NB4 (cell line): ENCODE results near the gene EEA1.

Source experiments
- POLR2A ChIP-seq: IDR thresholded peaks from 2 replicates; pipeline ENCODE4 v1.6.1; 2011; ENCODE audit warnings: mild to moderate bottlenecking; ENCODE audit not compliant: insufficient read length; ENCODE audit errors: extremely low read depth
- TF ChIP-seq, protein P1 (sequence below): IDR thresholded peaks from one replicate; pipeline ENCODE4 v1.5.1; 2012; ENCODE audit warnings: low read depth, low read length

DNA sequence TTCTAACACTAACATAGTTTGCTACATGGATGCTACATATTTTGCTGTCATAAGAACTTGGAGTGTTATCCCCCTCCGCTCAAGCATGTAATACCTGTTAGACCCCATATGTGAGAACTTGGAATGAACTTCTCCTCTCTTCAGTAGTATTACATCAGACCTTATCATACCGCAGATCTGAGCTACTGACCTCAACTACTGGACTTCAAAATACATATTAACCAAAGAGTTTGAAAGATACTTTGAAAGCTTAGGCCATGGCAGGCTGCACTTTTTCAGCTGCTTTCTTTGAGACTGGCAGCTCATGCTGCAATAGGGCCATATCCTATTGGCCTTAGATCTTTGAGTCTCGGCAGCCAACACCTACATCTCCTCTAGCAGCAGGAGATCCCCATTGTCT, 74.8 kb downstream of the EEA1 start:
- TF ChIP-seq, protein P1, sequence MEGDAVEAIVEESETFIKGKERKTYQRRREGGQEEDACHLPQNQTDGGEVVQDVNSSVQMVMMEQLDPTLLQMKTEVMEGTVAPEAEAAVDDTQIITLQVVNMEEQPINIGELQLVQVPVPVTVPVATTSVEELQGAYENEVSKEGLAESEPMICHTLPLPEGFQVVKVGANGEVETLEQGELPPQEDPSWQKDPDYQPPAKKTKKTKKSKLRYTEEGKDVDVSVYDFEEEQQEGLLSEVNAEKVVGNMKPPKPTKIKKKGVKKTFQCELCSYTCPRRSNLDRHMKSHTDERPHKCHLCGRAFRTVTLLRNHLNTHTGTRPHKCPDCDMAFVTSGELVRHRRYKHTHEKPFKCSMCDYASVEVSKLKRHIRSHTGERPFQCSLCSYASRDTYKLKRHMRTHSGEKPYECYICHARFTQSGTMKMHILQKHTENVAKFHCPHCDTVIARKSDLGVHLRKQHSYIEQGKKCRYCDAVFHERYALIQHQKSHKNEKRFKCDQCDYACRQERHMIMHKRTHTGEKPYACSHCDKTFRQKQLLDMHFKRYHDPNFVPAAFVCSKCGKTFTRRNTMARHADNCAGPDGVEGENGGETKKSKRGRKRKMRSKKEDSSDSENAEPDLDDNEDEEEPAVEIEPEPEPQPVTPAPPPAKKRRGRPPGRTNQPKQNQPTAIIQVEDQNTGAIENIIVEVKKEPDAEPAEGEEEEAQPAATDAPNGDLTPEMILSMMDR = no peak
- TF ChIP-seq POLR2A = no peak
